MM.1S (cell line): ENCODE results near the gene HSP90AB1.

Source experiments
- CTCF ChIP-seq: fragments of 300-600 bp; sonication (generic); IDR thresholded peaks from 2 replicates; pipeline ENCODE4 v1.5.1; 2016; ENCODE audit warnings: antibody characterized with exemption, low read length, mixed read lengths
- EZH2 ChIP-seq: fragments of 300-600 bp; sonication (generic); optimal IDR thresholded peaks from 2 replicates; pipeline ENCODE3; 2017; ENCODE audit warnings: low read depth, mild to moderate bottlenecking, antibody characterized with exemption, low read length, mixed read lengths
- EZH2phosphoT487 ChIP-seq: fragments of 300-600 bp; sonication (generic); IDR thresholded peaks from 2 replicates; pipeline ENCODE4 v1.6.1; 2018; ENCODE audit warnings: antibody characterized with exemption, low read length

- no peak for TF ChIP-seq CTCF
- TF ChIP-seq EZH2phosphoT487: no peak
- no peak for TF ChIP-seq EZH2
Observed at GRCh38 chr6:44219815-44220784, 26.8 kb upstream of the HSP90AB1 start.
